KMS-11 (cell line): ENCODE measurements around the gene COX19.

ENCODE experiments used
- H2AFZ ChIP-seq: fragments of 200-600 bp; sonication (generic); 2 replicates; pipeline ENCODE4 v1.6.1; 2016; ENCODE audit warnings: antibody characterized with exemption, mixed run types, low read depth
- H3K27ac ChIP-seq: fragments of 200-600 bp; sonication (generic); 2 replicates; pipeline ENCODE4 v1.6.1; 2016; ENCODE audit warnings: mild to moderate bottlenecking, mixed run types
- H3K27me3 ChIP-seq: fragments of 200-600 bp; sonication (generic); 2 replicates; pipeline ENCODE4 v1.6.1; 2017; ENCODE audit warnings: mild to moderate bottlenecking, low read depth, mixed run types, moderate library complexity; ENCODE audit not compliant: insufficient read depth
- H3K36me3 ChIP-seq: fragments of 200-600 bp; sonication (generic); 2 replicates; pipeline ENCODE4 v1.6.1; 2017; ENCODE audit warnings: mild to moderate bottlenecking, mixed run types; ENCODE audit not compliant: insufficient read depth
- H3K4me1 ChIP-seq: fragments of 200-600 bp; sonication (generic); 2 replicates; pipeline ENCODE4 v1.6.1; 2016; ENCODE audit warnings: mild to moderate bottlenecking, low read depth, mixed run types; ENCODE audit not compliant: poor library complexity, severe bottlenecking
- H3K4me2 ChIP-seq: fragments of 200-600 bp; sonication (generic); 2 replicates; pipeline ENCODE4 v1.7.0; 2016; ENCODE audit warnings: mild to moderate bottlenecking, mixed run types
- H3K4me3 ChIP-seq: fragments of 200-600 bp; sonication (generic); IDR thresholded peaks from 2 replicates; pipeline ENCODE4 v1.6.1; 2017; ENCODE audit warnings: low read depth, low read length, mixed read lengths; ENCODE audit not compliant: insufficient read depth
- H3K79me2 ChIP-seq: fragments of 200-600 bp; sonication (generic); 2 replicates; pipeline ENCODE4 v1.6.1; 2016; ENCODE audit warnings: low read depth, mixed run types; ENCODE audit not compliant: insufficient read depth
- H3K9ac ChIP-seq: fragments of 200-600 bp; sonication (generic); 2 replicates; pipeline ENCODE4 v1.6.1; 2016; ENCODE audit warnings: mild to moderate bottlenecking, mixed run types
- H4K20me1 ChIP-seq: fragments of 200-600 bp; sonication (generic); 2 replicates; pipeline ENCODE4 v1.6.1; 2016; ENCODE audit warnings: mild to moderate bottlenecking, mixed run types; ENCODE audit not compliant: insufficient read depth
- CTCF ChIP-seq: fragments of 200-600 bp; sonication (generic); conservative IDR thresholded peaks from 2 replicates; pipeline ENCODE4 v1.6.1; 2017; ENCODE audit warnings: low read depth, mild to moderate bottlenecking, antibody characterized with exemption, low read length, moderate library complexity, mixed read lengths

COX19 gene

GRCh38 chr7:1019255-1019785, 44.0 kb upstream of the COX19 start:
- H4K20me1 ChIP-seq, result no peaks in the 10 kb centered on the region
- no peak for TF ChIP-seq CTCF

GRCh38 chr7:1018334-1018695, 43.0 kb upstream of the COX19 start:
- no peaks in the 10 kb centered on the region for H3K79me2 ChIP-seq
- H3K4me3 ChIP-seq, result no peak overlapping the region
- no peaks in the 10 kb centered on the region for H4K20me1 ChIP-seq
- no peak overlapping the region for H3K9ac ChIP-seq
- H3K36me3 ChIP-seq, result no peaks in the 10 kb centered on the region
- H3K27ac ChIP-seq, result no peak overlapping the region
- H2AFZ ChIP-seq, result no peak overlapping the region
- H3K4me1 ChIP-seq, result peaks cover 7% of the 10 kb centered on the region
- no peak for TF ChIP-seq CTCF
- H3K27me3 ChIP-seq, result no peaks in the 10 kb centered on the region
- H3K4me2 ChIP-seq, result no peak overlapping the region

More at GRCh38 chr7:1019255-1019785, 44.0 kb upstream of the COX19 start:
- no peak overlapping the region for H2AFZ ChIP-seq
- peaks cover 16% of the 10 kb centered on the region for H3K4me1 ChIP-seq
- no peak overlapping the region for H3K4me3 ChIP-seq
- no peak overlapping the region for H3K27ac ChIP-seq
- H3K27me3 ChIP-seq, result no peaks in the 10 kb centered on the region
- H3K36me3 ChIP-seq, result no peaks in the 10 kb centered on the region
- H3K79me2 ChIP-seq, result no peaks in the 10 kb centered on the region
- no peak overlapping the region for H3K4me2 ChIP-seq
- no peak overlapping the region for H3K9ac ChIP-seq

GRCh38 chr7:1017586-1018333, 42.4 kb upstream of the COX19 start:
- H2AFZ ChIP-seq, result no peak overlapping the region
- H3K4me3 ChIP-seq, result no peak overlapping the region
- no peaks in the 10 kb centered on the region for H3K79me2 ChIP-seq
- H4K20me1 ChIP-seq, result no peaks in the 10 kb centered on the region
- no peaks in the 10 kb centered on the region for H3K36me3 ChIP-seq
- H3K9ac ChIP-seq, result no peak overlapping the region
- H3K4me1 ChIP-seq, result peaks cover 1% of the 10 kb centered on the region
- no peak for TF ChIP-seq CTCF
- no peak overlapping the region for H3K27ac ChIP-seq
- H3K27me3 ChIP-seq, result no peaks in the 10 kb centered on the region
- H3K4me2 ChIP-seq, result no peak overlapping the region

GRCh38 chr7:1016577-1017531, 41.5 kb upstream of the COX19 start:
- no peak for TF ChIP-seq CTCF
- no peaks in the 10 kb centered on the region for H3K4me1 ChIP-seq
- no peak overlapping the region for H3K27ac ChIP-seq
- H3K27me3 ChIP-seq, result no peaks in the 10 kb centered on the region
- no peak overlapping the region for H3K4me3 ChIP-seq
- no peaks in the 10 kb centered on the region for H3K79me2 ChIP-seq
- H3K4me2 ChIP-seq, result no peak overlapping the region
- no peaks in the 10 kb centered on the region for H4K20me1 ChIP-seq
- no peak overlapping the region for H2AFZ ChIP-seq
- H3K9ac ChIP-seq, result no peak overlapping the region
- H3K36me3 ChIP-seq, result no peaks in the 10 kb centered on the region
